ENCODE measurements around the gene MPDU1. TPM values are rescaled to one million over a fixed set of nuclear protein-coding genes. Genes with fewer than 3 reads are reported as not detected.

Gene MPDU1
- total RNA-seq, 1 experiment from 2014 or later = 73.1 TPM

DNA sequence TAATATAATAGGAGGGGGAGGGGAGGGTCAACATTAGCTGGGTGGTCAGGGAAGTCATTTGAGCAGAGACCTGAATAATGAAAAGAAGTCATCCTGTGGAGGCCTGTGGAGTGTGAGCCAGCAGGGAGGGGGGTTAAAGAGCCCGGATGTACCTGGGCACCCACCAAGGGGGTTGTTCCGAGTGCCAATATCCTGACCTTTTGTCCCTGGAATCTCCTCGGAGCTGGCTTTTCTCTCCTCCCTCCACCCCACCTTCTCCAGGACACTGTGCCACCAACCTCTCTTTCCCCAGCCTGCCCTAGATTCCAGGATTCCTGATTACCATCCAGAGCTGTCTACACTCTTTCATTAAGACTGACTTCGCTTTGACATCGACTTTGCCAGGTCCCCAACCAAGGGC is 52.5 kb downstream of the MPDU1 start:
- TF ChIP-seq, protein P1, sequence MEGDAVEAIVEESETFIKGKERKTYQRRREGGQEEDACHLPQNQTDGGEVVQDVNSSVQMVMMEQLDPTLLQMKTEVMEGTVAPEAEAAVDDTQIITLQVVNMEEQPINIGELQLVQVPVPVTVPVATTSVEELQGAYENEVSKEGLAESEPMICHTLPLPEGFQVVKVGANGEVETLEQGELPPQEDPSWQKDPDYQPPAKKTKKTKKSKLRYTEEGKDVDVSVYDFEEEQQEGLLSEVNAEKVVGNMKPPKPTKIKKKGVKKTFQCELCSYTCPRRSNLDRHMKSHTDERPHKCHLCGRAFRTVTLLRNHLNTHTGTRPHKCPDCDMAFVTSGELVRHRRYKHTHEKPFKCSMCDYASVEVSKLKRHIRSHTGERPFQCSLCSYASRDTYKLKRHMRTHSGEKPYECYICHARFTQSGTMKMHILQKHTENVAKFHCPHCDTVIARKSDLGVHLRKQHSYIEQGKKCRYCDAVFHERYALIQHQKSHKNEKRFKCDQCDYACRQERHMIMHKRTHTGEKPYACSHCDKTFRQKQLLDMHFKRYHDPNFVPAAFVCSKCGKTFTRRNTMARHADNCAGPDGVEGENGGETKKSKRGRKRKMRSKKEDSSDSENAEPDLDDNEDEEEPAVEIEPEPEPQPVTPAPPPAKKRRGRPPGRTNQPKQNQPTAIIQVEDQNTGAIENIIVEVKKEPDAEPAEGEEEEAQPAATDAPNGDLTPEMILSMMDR (conservative IDR thresholded peaks at IDR 0.05) = no peak
- Mint-ChIP-seq H3K9me3 (no peaks in the 10 kb centered on the region; a peak in 1 of 5 replicates), H3K36me3 (ENCODE audit: insufficient read depth in 1 of 3, low read depth in 3 of 3) (no peaks in the 10 kb centered on the region), H3K4me3 (no peak overlapping the region), H3K4me1 (peaks cover 26 to 35% of the 10 kb centered on the region in 2 experiments), H3K27me3 (ENCODE audit: low read depth) (peaks cover 3% of the 10 kb centered on the region; the same call in 1 of the 2 replicates), H3K27ac (no peak overlapping the region)
- Histone ChIP-seq H4K8ac (replicated peaks; ENCODE audit: insufficient read length, low read depth, low read length) (no peak overlapping the region), H3K4ac (ENCODE audit: low read depth, low read length) (no peak overlapping the region), H2AK5ac (ENCODE audit: insufficient read length, low read length) (no peak overlapping the region), H4K91ac (ENCODE audit: insufficient read length, low read depth, low read length) (no peak overlapping the region), H2BK20ac (ENCODE audit: low read depth, low read length, poor library complexity, severe bottlenecking) (peak overlapping the region; percentile 12), H2BK15ac (ENCODE audit: low read depth, low read length) (0 out of 2 replicates have a peak overlapping the region, but pooled peaks have one; percentile 93), H3K23ac (ENCODE audit: insufficient read length, low read depth, low read length) (no peak overlapping the region), H3K79me1 (ENCODE audit: insufficient read depth, low read depth, low read length, poor library complexity, severe bottlenecking) (no peaks in the 10 kb centered on the region), H3K79me2 (ENCODE audit: insufficient read depth, low read length) (no peaks in the 10 kb centered on the region), H3T11ph (ENCODE audit: low read length) (no peak overlapping the region), H2BK12ac (ENCODE audit: insufficient read length, low read depth, low read length) (no peak overlapping the region), H3K9ac (ENCODE audit: extremely low read depth, insufficient read length, low read length) (no peak overlapping the region), H4K5ac (ENCODE audit: insufficient read length, low read depth, low read length) (no peak overlapping the region), H3K14ac (ENCODE audit: insufficient read depth, low read length) (no peak overlapping the region), H3K56ac (ENCODE audit: insufficient read length, low read depth, low read length) (no peak overlapping the region), H3K4me2 (ENCODE audit: insufficient read depth, insufficient read length, low read length) (no peak overlapping the region), H2BK120ac (ENCODE audit: low read depth, low read length, poor library complexity, severe bottlenecking) (no peak overlapping the region), H4K20me1 (ENCODE audit: control insufficient read depth, insufficient read depth, insufficient read length) (no peaks in the 10 kb centered on the region), H3K18ac (ENCODE audit: insufficient read length, low read depth, low read length) (no peak overlapping the region), H3K23me2 (ENCODE audit: insufficient read length, low read depth, low read length, poor library complexity, severe bottlenecking) (no peaks in the 10 kb centered on the region), H3K9me3 (ENCODE audit: control insufficient read depth, low read depth, low read length) (no peaks in the 10 kb centered on the region), H3K4me1 (ENCODE audit: insufficient read depth, low read length) (peaks cover 2% of the 10 kb centered on the region; the same call in 1 of the 2 replicates), H2AFZ (ENCODE audit: low read length) (no peak overlapping the region), H3K27me3 (ENCODE audit: insufficient read depth, low read length) (no peaks in the 10 kb centered on the region), H2BK5ac (ENCODE audit: insufficient read length, low read length) (no peak overlapping the region), H3K27ac (ENCODE audit: insufficient read length, low read depth, low read length) (no peak overlapping the region)
- DNase-seq = peak; percentile 36
- no CpG with 5 or more reads among the region's 5 CpGs for WGBS (ENCODE audit: extremely low coverage, insufficient read length, low lambda C conversion rate)

Other genes with a start within 250 kb of the MPDU1 start
- gene ACAP1, start 247.3 kb upstream of the MPDU1 start, total RNA-seq (2021) = 15.5 and 18.2 TPM in 2 replicates
- 5.3 and 5.6 TPM in 2 replicates for gene KCTD11, start 231.7 kb upstream of the MPDU1 start, total RNA-seq (2021)
- gene TMEM95, start 228.7 kb upstream of the MPDU1 start, total RNA-seq (2021) = not detected in 2 replicates
- gene TNK1, start 202.8 kb upstream of the MPDU1 start, total RNA-seq (2021) = 10.1 and 11.2 TPM in 2 replicates
- 31.5 and 32.1 TPM in 2 replicates for gene PLSCR3, start 189.3 kb upstream of the MPDU1 start, total RNA-seq (2021)
- gene TMEM256, start 179.8 kb upstream of the MPDU1 start, total RNA-seq (2021) = 151 and 153 TPM in 2 replicates
- 70.2 and 70.5 TPM in 2 replicates for gene NLGN2, start 176.0 kb upstream of the MPDU1 start, total RNA-seq (2021)
- gene SPEM1, start 163.5 kb upstream of the MPDU1 start, total RNA-seq (2021) = 0.33 and 0.46 TPM in 2 replicates
- not detected in 2 replicates for gene SPEM2, start 158.2 kb upstream of the MPDU1 start, total RNA-seq (2021)
- not detected in 2 replicates for gene SPEM3, start 155.0 kb upstream of the MPDU1 start, total RNA-seq (2021)
- 8.3 and 8.6 TPM in 2 replicates for gene TMEM102, start 148.4 kb upstream of the MPDU1 start, total RNA-seq (2021)
- gene FGF11, start 144.3 kb upstream of the MPDU1 start, total RNA-seq (2021) = 14.1 and 15.2 TPM in 2 replicates
- gene CHRNB1, start 138.8 kb upstream of the MPDU1 start, total RNA-seq (2021) = 12.7 and 13.2 TPM in 2 replicates
- gene ZBTB4, start 104.2 kb upstream of the MPDU1 start, total RNA-seq (2021) = 14.4 and 14.9 TPM in 2 replicates
- gene SLC35G6, start 102.4 kb upstream of the MPDU1 start, total RNA-seq (2021) = not detected in 2 replicates
- gene POLR2A, start 99.5 kb upstream of the MPDU1 start, total RNA-seq (2021) = 153 and 154 TPM in 2 replicates
- gene TNFSF12, start 34.8 kb upstream of the MPDU1 start, total RNA-seq (2021) = 5.8 and 7.1 TPM in 2 replicates
- gene TNFSF13, start 25.1 kb upstream of the MPDU1 start, total RNA-seq (2021) = 0.94 and 1.4 TPM in 2 replicates
- gene SENP3, start 21.9 kb upstream of the MPDU1 start, total RNA-seq (2021) = 80.6 and 83.1 TPM in 2 replicates
- 0.37 and 0.42 TPM in 2 replicates for gene CD68, start 4.2 kb upstream of the MPDU1 start, total RNA-seq (2021)
- gene SOX15, start 6.2 kb downstream of the MPDU1 start, total RNA-seq (2021) = 7.7 TPM in 2 replicates
- 36.1 and 36.4 TPM in 2 replicates for gene FXR2, start 31.0 kb downstream of the MPDU1 start, total RNA-seq (2021)
- 72.1 and 77.6 TPM in 2 replicates for gene SAT2, start 44.0 kb downstream of the MPDU1 start, total RNA-seq (2021)
- gene SHBG, start 46.3 kb downstream of the MPDU1 start, total RNA-seq (2021) = 1.5 and 1.6 TPM in 2 replicates
- gene ATP1B2, start 67.1 kb downstream of the MPDU1 start, total RNA-seq (2021) = 15.4 and 16.2 TPM in 2 replicates
- 163 and 164 TPM in 2 replicates for gene TP53, start 103.6 kb downstream of the MPDU1 start, total RNA-seq (2021)
- 27.0 and 29.8 TPM in 2 replicates for gene WRAP53, start 104.6 kb downstream of the MPDU1 start, total RNA-seq (2021)
- 11.3 and 11.4 TPM in 2 replicates for gene EFNB3, start 121.3 kb downstream of the MPDU1 start, total RNA-seq (2021)
- gene DNAH2, start 133.9 kb downstream of the MPDU1 start, total RNA-seq (2021) = 0.15 and 0.22 TPM in 2 replicates